GM23248 (cell line): ENCODE data around the gene NPIPA7.
"Not testable (repeated sequence)": the region's sequence is repeated elsewhere in the genome, so short reads cannot be mapped to it uniquely, and the experiment has no call there.

Experiments used
- EZH2 ChIP-seq: fragments of 200-600 bp; sonication (generic); IDR thresholded peaks from 2 replicates; pipeline ENCODE4 v1.6.1; 2018; ENCODE audit warnings: antibody characterized with exemption, mild to moderate bottlenecking; ENCODE audit not compliant: insufficient read depth, poor library complexity, severe bottlenecking
- EZH2phosphoT487 ChIP-seq: fragments of 200-600 bp; sonication (generic); IDR thresholded peaks from 2 replicates; pipeline ENCODE4 v1.6.1; 2018; ENCODE audit warnings: antibody characterized with exemption, moderate library complexity, mild to moderate bottlenecking, low read depth; ENCODE audit not compliant: insufficient read depth

DNA sequence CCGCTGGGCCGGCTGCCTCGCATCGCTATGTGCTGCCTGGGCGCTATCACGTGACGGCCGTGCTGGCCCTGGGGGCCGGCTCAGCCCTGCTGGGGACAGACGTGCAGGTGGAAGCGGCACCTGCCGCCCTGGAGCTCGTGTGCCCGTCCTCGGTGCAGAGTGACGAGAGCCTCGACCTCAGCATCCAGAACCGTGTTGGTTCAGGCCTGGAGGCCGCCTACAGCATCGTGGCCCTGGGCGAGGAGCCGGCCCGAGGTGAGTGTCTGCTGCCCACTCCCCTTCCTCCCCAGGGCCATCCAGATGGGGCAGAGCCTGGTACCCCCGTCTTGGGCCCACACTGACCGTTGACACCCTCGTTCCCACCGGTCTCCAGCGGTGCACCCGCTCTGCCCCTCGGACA lies 21.4 kb upstream of the NPIPA7 start:
- TF ChIP-seq EZH2phosphoT487, EZH2: not testable (repeated sequence)
